Lung (tissue), 16 donors: ENCODE data around the gene UBE2F. TPM values are rescaled to one million over a fixed set of nuclear protein-coding genes. Genes with fewer than 3 reads are reported as not detected.

Experiments
- ATAC-seq: fragments of 200-7000 bp; cut with Tn5 transposase; one replicate; pipeline ENCODE4 v1.9.1; 2020; ENCODE audit warnings: moderate number of reproducible peaks; ENCODE audit not compliant: insufficient read depth, low FRiP score
- DNase-seq, 3 donors: peaks; one replicate each; pipeline ENCODE4 v3.0.0-alpha.2; 2013 to 2017
- H3K27ac ChIP-seq, 2 donors: one replicate each; pipeline ENCODE4 v1.5.1; 2013; ENCODE audit warnings: mild to moderate bottlenecking in 2 of 2, moderate library complexity in 2 of 2, control low read depth in 1 of 2, inconsistent platforms in 1 of 2, low read depth in 1 of 2, low read length in 1 of 2
- H3K27me3 ChIP-seq, 3 donors: one replicate each; pipeline ENCODE4 v1.5.1; 2013; ENCODE audit warnings: low read length in 2 of 3; ENCODE audit not compliant: control insufficient read depth in 3 of 3, insufficient read depth in 3 of 3
- H3K36me3 ChIP-seq, 4 donors: one replicate each; pipeline ENCODE4 v1.5.1; 2013; ENCODE audit warnings: low read length in 4 of 4, mild to moderate bottlenecking in 1 of 4, moderate library complexity in 1 of 4; ENCODE audit not compliant: control insufficient read depth in 4 of 4, insufficient read depth in 4 of 4
- H3K4me1 ChIP-seq, 5 donors: one replicate each; pipeline ENCODE4 v1.5.1; 2013; ENCODE audit warnings: low read length in 5 of 5, mild to moderate bottlenecking in 2 of 5, moderate library complexity in 1 of 5; ENCODE audit not compliant: control insufficient read depth in 5 of 5, insufficient read depth in 5 of 5
- H3K4me3 ChIP-seq: one replicate; pipeline ENCODE4 v1.5.1; 2013; ENCODE audit warnings: mild to moderate bottlenecking, control low read depth, moderate library complexity
- H3K9ac ChIP-seq, 2 donors: one replicate each; pipeline ENCODE4 v1.5.1; 2013; ENCODE audit warnings: low read length in 2 of 2, control low read depth in 1 of 2; ENCODE audit not compliant: insufficient read depth in 1 of 2
- H3K9me3 ChIP-seq, 4 donors: one replicate each; pipeline ENCODE4 v1.5.1; 2013; ENCODE audit warnings: low read length in 3 of 4, mild to moderate bottlenecking in 1 of 4, moderate library complexity in 1 of 4; ENCODE audit not compliant: control insufficient read depth in 4 of 4, insufficient read depth in 3 of 4
- WGBS, 2 donors: extraction: QIAGEN DNeasy Blood & Tissue Kit; methylation state at CpG; one replicate each; pipeline ENCODE4 v1.1.7; 2013; 5-methylcytosine and 5-hydroxymethylcytosine counted together
- long read RNA-seq, 5 donors: transcript quantifications; one replicate each; lab custom pipeline, GENCODE V29; 2026
- polyA plus RNA-seq, 2 donors: library from polyadenylated mRNA; stranded (reverse); fragments of 200-250 nt; gene quantifications; one replicate each; pipeline ENCODE4 v1.2.1, GENCODE V29; 2013
- total RNA-seq, 2 donors: library from RNA; depleted of rRNA in 1 of 2; stranded (reverse); fragments of >200 nt in 1 of 2; gene quantifications; one replicate each; pipeline ENCODE4 v1.2.1, GENCODE V29; 2014 to 2021
- TF ChIP-seq, protein P1 (sequence below): IDR thresholded peaks from 2 replicates; pipeline ENCODE4 v1.5.1; 2012; ENCODE audit warnings: mild to moderate bottlenecking; ENCODE audit errors: control extremely low read depth, extremely low read depth
- donor health status: control.
- donor health status: control.
- donor health status: Bipolar disorder and iron deficiency.
- donor health status: healthy.
- donor health status: DM: yes; HTN: yes; CAD: no.

The UBE2F gene, protein sequence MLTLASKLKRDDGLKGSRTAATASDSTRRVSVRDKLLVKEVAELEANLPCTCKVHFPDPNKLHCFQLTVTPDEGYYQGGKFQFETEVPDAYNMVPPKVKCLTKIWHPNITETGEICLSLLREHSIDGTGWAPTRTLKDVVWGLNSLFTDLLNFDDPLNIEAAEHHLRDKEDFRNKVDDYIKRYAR
- total RNA-seq (10 to 100 TPM; 30.3 to 44.8 TPM), polyA plus RNA-seq (10 to 100 TPM; 48.8 to 63.3 TPM)
- long read RNA-seq, donor 1, transcript UBE2F-201 (10 exons, 2,009 nt): major isoform, 12 of 19 reads
- long read RNA-seq, donor 1, partial matches to known transcripts: 0 of 19 reads
- long read RNA-seq, donor 1, other reads (novel, unspliced or antisense): 0 of 19 reads
- long read RNA-seq, donor 2, partial matches to known transcripts: 0 of 5 reads
- long read RNA-seq, donor 2, other reads (novel, unspliced or antisense): 0 of 5 reads
- long read RNA-seq, donor 3, transcript UBE2F-201 (10 exons, 2,009 nt): major isoform, 6 of 6 reads
- long read RNA-seq, donor 3, partial matches to known transcripts: 0 of 6 reads
- long read RNA-seq, donor 3, other reads (novel, unspliced or antisense): 0 of 6 reads
- long read RNA-seq, donor 4, partial matches to known transcripts: 0 of 5 reads
- long read RNA-seq, donor 4, other reads (novel, unspliced or antisense): 0 of 5 reads
- long read RNA-seq, donor 5, transcript UBE2F-201 (10 exons, 2,009 nt): major isoform, 9 of 12 reads
- long read RNA-seq, donor 5, partial matches to known transcripts: 0 of 12 reads
- long read RNA-seq, donor 5, other reads (novel, unspliced or antisense): 0 of 12 reads

DNA sequence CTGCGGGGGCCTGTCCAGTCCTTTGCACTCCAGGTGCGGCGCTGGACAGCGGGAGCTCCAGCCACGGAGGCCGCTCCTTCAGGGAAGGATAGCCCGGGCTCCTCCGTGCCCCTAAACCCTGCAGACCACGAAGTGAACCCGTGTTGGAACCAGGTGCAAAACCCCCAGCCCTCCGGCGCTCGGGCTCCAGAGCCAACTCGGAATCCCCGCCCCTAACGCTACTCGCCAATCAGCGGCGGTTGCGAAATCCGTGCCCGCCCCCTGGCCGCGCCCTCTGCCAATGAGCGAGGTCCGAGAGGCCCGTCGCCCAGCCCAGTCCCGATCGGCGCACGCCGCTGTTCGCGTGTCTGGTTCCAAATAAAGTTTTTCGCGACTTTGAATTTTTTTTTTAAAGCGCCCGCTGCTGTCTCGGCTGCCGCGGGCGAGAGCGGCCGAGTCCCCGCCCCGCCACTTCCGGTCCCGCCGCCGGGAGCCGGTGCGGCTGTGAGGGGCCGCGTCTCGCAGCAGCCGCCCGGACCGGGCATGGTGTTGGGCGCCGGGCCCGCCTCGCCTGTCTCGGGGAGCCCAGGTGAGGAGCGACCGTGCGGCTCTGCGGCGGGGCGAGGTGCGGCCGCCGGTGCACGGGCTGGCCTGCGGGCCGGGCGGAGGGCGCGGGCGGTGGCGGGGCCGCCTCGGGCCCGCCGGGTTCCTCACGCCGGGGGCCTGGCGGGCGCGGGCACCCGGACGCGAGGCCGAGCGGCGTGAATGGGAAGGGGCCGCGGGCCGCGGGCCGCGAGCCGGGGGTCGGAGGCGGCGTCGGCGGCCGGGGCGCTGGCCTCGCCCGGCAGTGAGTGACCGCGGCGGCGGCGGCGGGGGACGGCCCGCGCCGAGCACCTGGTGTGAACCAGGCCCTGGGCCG is at the start of gene UBE2F:
Gene UBE2F (plus strand): TSS at position 450 of the 898 bp plus-strand sequence. CDS start 6,094 bp downstream, outside the sequence.
- WGBS, 2 donors: 0 to 1% methylated on average over 92 to 123 of the region's 123 CpGs
- H3K9me3 ChIP-seq: peaks cover 0 to 9% (median 3%) of the 10 kb centered on the region in 4 donors
- H3K9ac ChIP-seq: peak within 1 kb of the TSS; percentile 68 to 70
- DNase-seq (peak; percentile 98), ATAC-seq (peak; percentile 97)
- peaks cover 8 to 19% (median 12%) of the 10 kb centered on the region in 5 donors for H3K4me1 ChIP-seq
- H3K27ac ChIP-seq: peak within 1 kb of the TSS; percentile 75 to 85
- H3K4me3 ChIP-seq: peak within 1 kb of the TSS; percentile 92
- no peaks in the 10 kb centered on the region for H3K36me3 ChIP-seq
- TF ChIP-seq, protein P1, sequence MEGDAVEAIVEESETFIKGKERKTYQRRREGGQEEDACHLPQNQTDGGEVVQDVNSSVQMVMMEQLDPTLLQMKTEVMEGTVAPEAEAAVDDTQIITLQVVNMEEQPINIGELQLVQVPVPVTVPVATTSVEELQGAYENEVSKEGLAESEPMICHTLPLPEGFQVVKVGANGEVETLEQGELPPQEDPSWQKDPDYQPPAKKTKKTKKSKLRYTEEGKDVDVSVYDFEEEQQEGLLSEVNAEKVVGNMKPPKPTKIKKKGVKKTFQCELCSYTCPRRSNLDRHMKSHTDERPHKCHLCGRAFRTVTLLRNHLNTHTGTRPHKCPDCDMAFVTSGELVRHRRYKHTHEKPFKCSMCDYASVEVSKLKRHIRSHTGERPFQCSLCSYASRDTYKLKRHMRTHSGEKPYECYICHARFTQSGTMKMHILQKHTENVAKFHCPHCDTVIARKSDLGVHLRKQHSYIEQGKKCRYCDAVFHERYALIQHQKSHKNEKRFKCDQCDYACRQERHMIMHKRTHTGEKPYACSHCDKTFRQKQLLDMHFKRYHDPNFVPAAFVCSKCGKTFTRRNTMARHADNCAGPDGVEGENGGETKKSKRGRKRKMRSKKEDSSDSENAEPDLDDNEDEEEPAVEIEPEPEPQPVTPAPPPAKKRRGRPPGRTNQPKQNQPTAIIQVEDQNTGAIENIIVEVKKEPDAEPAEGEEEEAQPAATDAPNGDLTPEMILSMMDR: no peak
- no peaks in the 10 kb centered on the region for H3K27me3 ChIP-seq

DNA sequence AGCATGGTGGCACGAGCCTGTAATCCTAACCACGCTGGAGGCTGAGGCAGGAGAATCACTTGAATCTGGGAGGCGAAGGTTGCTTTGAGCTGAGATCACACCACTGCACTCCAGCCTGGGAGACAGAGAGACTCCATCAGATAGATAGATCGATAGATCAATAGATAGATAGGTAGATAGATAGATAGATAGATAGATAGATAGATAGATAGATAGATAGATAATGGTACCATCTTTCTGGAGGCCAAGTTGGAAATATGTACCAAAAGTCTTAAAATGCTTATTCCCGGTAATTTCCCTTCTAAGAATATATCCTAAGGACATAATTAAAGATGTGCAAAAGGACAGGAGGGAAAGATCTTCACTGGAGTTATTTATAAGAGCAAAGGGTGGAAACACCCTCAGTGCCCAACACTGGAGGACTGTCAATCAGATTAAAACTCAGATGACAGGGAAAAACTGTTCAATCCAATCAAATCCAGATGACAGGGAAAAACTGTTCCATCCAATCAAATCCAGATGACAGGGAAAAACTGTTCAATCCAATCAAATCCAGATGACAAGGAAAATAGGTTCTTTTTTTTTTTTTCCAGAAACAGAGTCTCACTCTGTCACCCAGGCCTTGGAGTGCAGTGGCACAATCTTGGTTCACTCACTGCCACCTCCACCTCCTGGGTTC is 49.0 kb upstream of the UBE2F start:
- TF ChIP-seq, protein P1: no peak
- Histone ChIP-seq H3K9me3 (no peaks in the 10 kb centered on the region), H3K36me3 (no peaks in the 10 kb centered on the region), H3K4me1 (no peaks in the 10 kb centered on the region), H3K9ac (no peak overlapping the region), H3K27ac (no peak overlapping the region), H3K4me3 (no peak overlapping the region), H3K27me3 (no peaks in the 10 kb centered on the region)
- ATAC-seq: no peak
- DNase-seq: no peak
- WGBS, 2 donors: 94 to 95% methylated on average over 5 of the region's 5 CpGs

DNA sequence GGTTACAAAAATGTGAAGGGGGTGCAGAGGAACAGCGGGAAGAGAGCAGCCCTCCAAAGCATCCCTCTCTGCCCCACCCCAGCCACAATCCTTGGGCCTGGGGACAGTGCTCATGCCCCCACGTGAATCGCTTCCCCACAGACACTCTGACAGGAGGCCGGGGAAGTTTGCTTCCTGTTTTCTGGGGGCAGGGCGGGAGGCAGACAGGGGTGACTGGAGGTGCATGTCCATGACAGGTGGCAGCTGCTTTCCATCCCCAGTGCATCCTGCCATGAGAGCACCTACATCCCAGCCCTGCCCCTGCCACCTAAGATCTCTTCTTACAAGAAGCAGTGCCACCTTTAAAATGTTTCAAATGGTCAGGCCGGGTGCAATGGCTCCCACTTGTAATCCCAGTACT is 47.2 kb upstream of the UBE2F start:
- Histone ChIP-seq H3K9ac (no peak overlapping the region), H3K4me3 (no peak overlapping the region), H3K4me1 (no peaks in the 10 kb centered on the region), H3K9me3 (no peaks in the 10 kb centered on the region), H3K36me3 (no peaks in the 10 kb centered on the region), H3K27ac (no peak overlapping the region), H3K27me3 (no peaks in the 10 kb centered on the region)
- TF ChIP-seq, protein P1: no peak
- ATAC-seq (no peak), DNase-seq (no peak)
- WGBS, 2 donors: 31 to 51% methylated on average over 6 of the region's 6 CpGs
